Stomach (tissue), 9 donors: ENCODE results near the gene ZNF691. TPM values are rescaled to one million over a fixed set of nuclear protein-coding genes. Genes with fewer than 3 reads are reported as not detected.

Source experiments
- DNase-seq, 2 donors: peaks; one replicate each; pipeline versions ENCODE4 v3.0.0 to v3.0.0-alpha.2; 2013 to 2019
- H3K27ac ChIP-seq, 5 donors: fragments of 200-600 bp in 4 of 5; sonication (generic) in 4 of 5; one replicate each; pipeline ENCODE4 v1.5.1; 2013 to 2019; ENCODE audit warnings: mild to moderate bottlenecking in 1 of 5, moderate library complexity in 1 of 5
- H3K27me3 ChIP-seq, 3 donors: fragments of 200-600 bp; sonication (generic); one replicate each; pipeline ENCODE4 v1.5.1; 2017 to 2019; ENCODE audit warnings: mixed run types in 1 of 3
- H3K36me3 ChIP-seq, 4 donors: fragments of 200-600 bp; sonication (generic); 1 replicate in 3 of 4; 2 replicates in 1 of 4; pipeline ENCODE4 v1.5.1; 2016 to 2019
- H3K4me1 ChIP-seq, 4 donors: fragments of 200-600 bp; sonication (generic); one replicate each; pipeline ENCODE4 v1.5.1; 2016 to 2019
- H3K4me3 ChIP-seq, 4 donors: fragments of 200-600 bp; sonication (generic) in 3 of 4; one replicate each; pipeline ENCODE4 v1.5.1; 2016 to 2019; ENCODE audit warnings: mild to moderate bottlenecking in 1 of 4
- H3K9me3 ChIP-seq, 4 donors: fragments of 200-600 bp; sonication (generic); one replicate each; pipeline ENCODE4 v1.5.1; 2016 to 2019
- CTCF ChIP-seq, 7 experiments: fragments of 450-650 bp in 4 of 7; fragments of 200-600 bp in 3 of 7; sonication (generic) in 3 of 7; IDR thresholded peaks; one replicate each; pipeline ENCODE4 v1.5.1; 2016 to 2019; ENCODE audit warnings: antibody characterized with exemption in 7 of 7, control low read depth in 2 of 7, mild to moderate bottlenecking in 1 of 7
- EP300 ChIP-seq: sonication (generic); formaldehyde crosslinking; IDR thresholded peaks from one replicate; pipeline ENCODE4 v1.6.1; 2017; ENCODE audit warnings: antibody characterized with exemption
- POLR2A ChIP-seq, 4 donors: fragments of 450-650 bp; IDR thresholded peaks; one replicate each; pipeline ENCODE4 v1.6.1; 2016; ENCODE audit warnings: antibody characterized with exemption in 4 of 4, control low read depth in 2 of 4, mild to moderate bottlenecking in 1 of 4, moderate library complexity in 1 of 4
- POLR2AphosphoS5 ChIP-seq, 3 donors: sonication (generic); formaldehyde crosslinking; IDR thresholded peaks; one replicate each; pipeline ENCODE4 v1.6.1; 2016; ENCODE audit warnings: antibody characterized with exemption in 3 of 3
- WGBS, 5 donors: extraction: QIAGEN DNeasy Blood & Tissue Kit in 3 of 5; methylation state at CpG; one replicate each; pipeline versions ENCODE4 v1.1.5 to v1.1.7; 2013 to 2018; 5-methylcytosine and 5-hydroxymethylcytosine counted together
- intact Hi-C: fragments of 100-400 bp; cut with DNase I; formaldehyde crosslinking; loops from one replicate; pipeline ENCODE4 v1.15.1; 2023; ENCODE audit warnings: low total_unique reads
- polyA plus RNA-seq, 3 donors: library from polyadenylated mRNA; stranded (reverse); fragments of 200-250 nt; gene quantifications; one replicate each; pipeline ENCODE4 v1.2.3, GENCODE V29; 2013
- total RNA-seq, 5 donors: library from RNA; depleted of rRNA; stranded (reverse); fragments of >200 nt; gene quantifications; one replicate each; pipeline versions ENCODE4 v1.1.0 to v1.2.3, GENCODE V29; 2014 to 2016
- donor health status: healthy with polysubstance abuse.
- donor health status: Bipolar disorder and iron deficiency.
- donor health status: healthy.

The ZNF691 gene
- total and polyA plus RNA-seq, 8 donors = 1.2 to 12.8 (median 5.7) TPM

- no peak for DNase-seq
- Histone ChIP-seq H3K36me3 (peaks cover 0 to 44% (median 22%) of the 10 kb centered on the region in 4 donors), H3K27ac (no peak overlapping the region), H3K4me1 (no peaks in the 10 kb centered on the region), H3K9me3 (no peaks in the 10 kb centered on the region), H3K4me3 (no peak overlapping the region), H3K27me3 (no peaks in the 10 kb centered on the region)
- TF ChIP-seq CTCF (IDR thresholded peaks at IDR 0.05) (no peak), EP300 (no peak)
- intact Hi-C loops = no loop called here
- 82 to 92% (median 88%) methylated on average over 4 of the region's 4 CpGs for WGBS, 5 donors
Observed at GRCh38 chr1:42833981-42834380, 12.4 kb upstream of the ZNF691 start.

- TF ChIP-seq POLR2AphosphoS5 (IDR thresholded peaks at IDR 0.05) (no peak), CTCF (IDR thresholded peaks at IDR 0.05) (no peak)
- WGBS, 5 donors = 75 to 95% (median 93%) methylated on average over 5 of the region's 5 CpGs
- Histone ChIP-seq H3K27ac (no peak overlapping the region), H3K4me3 (no peak overlapping the region), H3K4me1 (no peaks in the 10 kb centered on the region), H3K9me3 (no peaks in the 10 kb centered on the region), H3K36me3 (peaks cover 0 to 41% (median 19%) of the 10 kb centered on the region in 4 donors), H3K27me3 (no peaks in the 10 kb centered on the region)
- no peak for DNase-seq
- intact Hi-C loops = no loop called here
Observed at GRCh38 chr1:42834803-42835202, 11.6 kb upstream of the ZNF691 start.

- WGBS, 5 donors = 92 to 98% (median 96%) methylated on average over 2 of the region's 2 CpGs
- Histone ChIP-seq H3K36me3 (peaks cover 0 to 38% (median 14%) of the 10 kb centered on the region in 4 donors), H3K27me3 (no peaks in the 10 kb centered on the region), H3K4me3 (no peak overlapping the region), H3K9me3 (no peaks in the 10 kb centered on the region), H3K4me1 (no peaks in the 10 kb centered on the region), H3K27ac (no peak overlapping the region)
- TF ChIP-seq CTCF (IDR thresholded peaks at IDR 0.05) = no peak
- no peak for TF ChIP-seq POLR2AphosphoS5 (IDR thresholded peaks at IDR 0.05)
- intact Hi-C loops = no loop called here
- no peak for DNase-seq
Observed at GRCh38 chr1:42835422-42835821, 11.0 kb upstream of the ZNF691 start.

GRCh38 chr1:42837709-42838108 is 8.7 kb upstream of the ZNF691 start:
- Histone ChIP-seq H3K27me3 (no peaks in the 10 kb centered on the region), H3K4me3 (no peak overlapping the region), H3K36me3 (peaks cover 0 to 50% (median 19%) of the 10 kb centered on the region in 4 donors), H3K4me1 (no peaks in the 10 kb centered on the region), H3K9me3 (no peaks in the 10 kb centered on the region), H3K27ac (peak overlapping the region in 1 of 5 donors; percentile 20)
- intact Hi-C loops = no loop called here
- TF ChIP-seq EP300 (no peak), CTCF (IDR thresholded peaks at IDR 0.05) (no peak), POLR2A (IDR thresholded peaks at IDR 0.05) (no peak), POLR2AphosphoS5 (IDR thresholded peaks at IDR 0.05) (no peak)
- DNase-seq = no peak
- WGBS, 5 donors = 44 to 76% (median 63%) methylated on average over 3 of the region's 3 CpGs
